Activated CD4-positive, alpha-beta T cell treated with anti-CD3 and anti-CD28 coated beads, Interleukin-2, amount 50 U/mL, for 24 hours (primary cell): ENCODE results near the gene MYO7B.

ENCODE experiments used
- DNase-seq, 2 donors: peaks; one replicate each; pipeline ENCODE4 v3.0.0-alpha.2; 2020; ENCODE audit warnings: low read depth in 1 of 2, low spot score in 1 of 2

Gene MYO7B

DNA sequence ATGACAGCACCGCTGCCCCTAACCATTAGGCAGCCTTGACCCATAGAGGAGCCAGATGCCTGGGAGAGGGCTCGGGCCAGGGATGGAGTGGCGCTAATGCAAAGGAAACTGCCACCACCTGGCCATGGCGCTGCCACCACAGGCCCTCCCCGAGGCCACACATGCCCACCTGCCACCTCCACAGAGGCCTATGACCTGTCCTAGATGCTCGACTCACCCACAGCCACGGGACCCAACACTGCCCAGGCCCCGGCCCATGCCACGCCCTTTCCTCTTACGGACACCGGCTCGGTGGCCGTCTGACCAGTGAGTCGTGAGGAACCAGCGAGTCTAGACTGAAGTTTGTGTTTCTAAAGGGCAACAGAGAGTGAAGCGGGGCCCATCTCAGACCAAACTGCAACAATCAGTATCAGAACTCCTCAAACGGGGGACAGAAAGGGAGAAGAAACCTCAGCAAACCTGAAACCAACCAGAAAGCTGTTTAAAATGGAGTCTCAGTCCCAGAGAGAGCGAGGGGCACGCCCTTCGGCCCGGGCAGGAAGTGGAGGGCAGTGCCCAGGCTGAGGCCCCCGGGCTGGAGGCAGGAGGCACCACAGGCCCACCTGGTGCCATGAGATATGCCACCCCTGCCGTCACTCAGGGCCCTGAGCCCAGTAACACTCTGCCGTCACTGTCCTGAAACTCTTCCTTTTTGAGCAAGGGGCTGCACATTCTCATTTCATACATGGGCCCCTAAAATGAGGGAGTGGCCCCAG is 111.2 kb downstream of the MYO7B start:
- no peak for DNase-seq

GRCh38 chr2:127647242-127648190 is 112.0 kb downstream of the MYO7B start:
- no peak for DNase-seq

- no peak for DNase-seq
These were observed 112.8 kb downstream of the MYO7B start for GRCh38 chr2:127648321-127648720.

DNA sequence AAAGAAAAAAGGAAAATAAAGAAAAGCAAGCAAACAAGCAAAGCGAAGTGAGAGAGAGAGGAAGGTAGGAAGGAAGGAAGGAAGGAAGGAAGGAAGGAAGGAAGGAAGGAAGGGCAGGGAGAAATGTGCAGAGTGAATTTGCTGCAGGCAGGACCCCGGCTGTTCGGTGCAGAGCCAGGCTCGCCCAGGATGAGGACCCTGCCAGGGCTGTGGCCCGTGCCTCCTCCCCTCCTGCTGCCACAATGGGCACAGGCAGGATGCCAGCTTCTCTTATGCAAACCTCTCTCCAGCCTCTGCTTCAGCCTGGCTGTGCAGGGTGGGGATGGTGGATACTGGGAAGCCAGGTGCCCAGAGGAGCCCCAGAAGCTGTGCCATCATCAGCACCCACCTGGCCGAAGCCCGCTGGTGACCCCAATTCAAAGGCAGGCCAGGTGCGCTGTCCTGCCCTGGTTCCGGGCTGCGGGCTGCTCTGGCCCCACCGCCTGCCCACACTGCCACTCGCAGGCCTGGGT is 113.7 kb downstream of the MYO7B start:
- no peak for DNase-seq

DNA sequence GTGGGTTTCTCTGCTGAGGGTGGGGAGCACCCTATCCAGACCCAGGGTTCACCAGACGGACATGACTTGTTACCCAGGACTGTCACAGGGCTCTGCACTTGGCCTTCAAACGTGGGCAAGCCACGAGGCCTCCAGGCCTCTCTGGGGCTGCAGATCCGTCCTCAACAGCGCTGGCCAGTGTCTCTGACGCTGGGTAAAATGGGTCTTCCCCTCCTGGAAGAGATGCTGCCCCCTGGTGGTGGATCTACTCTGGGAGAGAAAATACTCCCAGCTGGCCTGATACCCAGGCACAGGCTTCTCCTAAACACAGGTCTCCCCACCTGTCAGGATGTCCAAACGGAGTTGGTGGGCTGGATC is 114.2 kb downstream of the MYO7B start:
- peak; percentile 82 to 85 for DNase-seq

DNA sequence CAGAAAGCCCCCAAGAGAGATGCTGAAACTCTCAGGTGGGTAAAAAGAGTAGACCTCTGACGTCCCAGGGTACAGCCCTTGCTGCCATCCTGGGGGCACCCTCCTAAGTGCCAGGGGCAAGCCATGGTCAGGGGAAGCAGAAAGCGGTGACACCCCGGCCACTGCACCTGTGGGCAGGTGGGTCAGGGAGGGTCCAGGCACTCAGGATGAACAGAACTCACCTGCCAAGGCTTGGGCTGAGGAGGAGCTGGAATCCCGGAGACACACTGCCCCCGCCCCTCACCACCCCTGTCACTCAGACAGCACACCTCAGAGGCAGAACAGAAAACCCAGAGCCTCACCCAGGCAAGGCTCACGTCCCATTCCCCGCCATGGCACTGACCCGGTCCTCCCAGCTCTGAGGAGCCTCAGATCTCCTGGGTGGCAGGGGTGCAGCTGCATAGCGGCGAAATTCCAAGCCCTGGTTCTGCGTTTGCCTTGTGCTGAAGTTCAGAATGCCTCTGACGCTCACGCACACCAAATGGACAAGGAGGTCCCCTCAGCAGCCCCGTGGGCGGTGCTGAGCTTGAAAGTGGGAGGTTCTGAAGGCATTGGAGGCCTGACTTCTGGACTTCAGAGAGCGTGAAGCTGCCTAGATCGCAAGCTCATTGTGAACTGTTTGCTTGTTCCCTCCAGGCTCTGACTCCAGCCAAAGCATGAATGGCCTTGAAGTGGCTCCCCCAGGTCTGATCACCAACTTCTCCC is 114.7 kb downstream of the MYO7B start:
- DNase-seq, result no peak

- DNase-seq, result no peak
These were observed 115.4 kb downstream of the MYO7B start for GRCh38 chr2:127650785-127651380.

GRCh38 chr2:127651381-127651809 is 115.9 kb downstream of the MYO7B start:
- DNase-seq, result no peak

DNA sequence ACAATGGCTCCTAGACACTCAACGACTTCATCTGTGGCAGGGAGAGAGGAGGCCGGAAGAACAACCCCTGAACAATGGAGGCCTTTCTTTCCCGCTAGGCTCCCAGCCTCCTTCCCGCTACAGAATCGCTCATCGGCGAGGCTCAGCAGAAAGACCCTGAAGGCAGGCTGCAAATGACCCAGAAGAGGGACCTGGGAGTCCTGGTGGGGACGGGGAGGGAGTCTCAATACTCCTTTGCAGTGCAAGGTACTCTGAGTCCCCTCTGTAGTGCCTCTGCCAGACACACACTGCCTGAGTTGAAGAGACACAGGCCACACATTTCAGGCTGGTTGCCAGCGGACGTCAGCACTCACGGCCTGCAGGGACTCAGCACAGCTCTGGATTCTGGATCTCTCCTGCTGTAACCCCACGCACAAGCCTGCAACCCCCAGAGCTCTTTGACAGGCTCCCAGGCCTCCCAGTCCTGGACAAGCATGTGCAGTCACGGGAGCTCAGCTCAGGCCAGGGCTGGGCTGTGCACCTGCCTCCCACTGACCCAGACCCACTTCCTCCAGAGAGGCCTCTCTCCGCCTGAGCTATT is 116.6 kb downstream of the MYO7B start:
- no peak for DNase-seq

GRCh38 chr2:127652786-127653357 is 117.4 kb downstream of the MYO7B start:
- no peak for DNase-seq

GRCh38 chr2:127653421-127654083 is 118.1 kb downstream of the MYO7B start:
- DNase-seq, result no peak

DNA sequence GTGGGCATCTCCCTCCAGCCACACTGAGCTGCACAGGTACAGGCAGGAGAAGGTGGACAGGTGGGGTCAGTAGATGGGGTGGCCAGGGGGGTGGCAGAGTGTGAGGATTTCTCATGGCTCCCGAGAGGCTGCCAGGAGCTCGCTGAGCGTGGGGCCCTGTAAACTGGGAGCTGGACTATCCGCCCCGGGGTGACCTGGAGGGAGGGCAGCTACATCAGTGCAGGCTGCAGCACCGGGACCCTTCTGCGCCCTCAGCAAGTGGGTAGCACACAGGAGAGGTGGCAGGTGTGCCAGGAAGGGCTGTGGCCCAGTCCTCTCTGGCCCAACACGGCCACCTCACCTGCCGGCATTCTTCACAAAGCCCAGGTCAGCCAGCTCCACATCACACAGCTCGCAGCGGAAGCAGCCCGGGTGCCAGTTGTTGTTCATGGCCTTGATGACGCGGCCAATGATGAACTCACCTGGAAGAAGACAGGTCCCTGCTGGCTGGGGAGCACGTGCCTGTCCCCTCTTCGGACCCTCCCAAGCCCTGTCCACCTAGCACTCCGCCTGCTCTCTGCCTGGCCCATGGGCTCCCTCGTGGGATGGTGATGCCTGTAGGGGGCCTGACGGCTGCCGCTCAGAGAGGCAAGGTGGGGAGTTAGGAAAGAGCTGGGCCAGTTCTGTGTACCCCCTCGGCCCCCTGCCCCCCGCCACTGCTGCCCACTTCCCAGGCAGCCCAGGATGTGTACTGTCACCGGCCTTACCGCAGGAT is 118.8 kb downstream of the MYO7B start:
- no peak for DNase-seq

- no peak for DNase-seq
These were observed 119.3 kb downstream of the MYO7B start for GRCh38 chr2:127654838-127655175.

DNA sequence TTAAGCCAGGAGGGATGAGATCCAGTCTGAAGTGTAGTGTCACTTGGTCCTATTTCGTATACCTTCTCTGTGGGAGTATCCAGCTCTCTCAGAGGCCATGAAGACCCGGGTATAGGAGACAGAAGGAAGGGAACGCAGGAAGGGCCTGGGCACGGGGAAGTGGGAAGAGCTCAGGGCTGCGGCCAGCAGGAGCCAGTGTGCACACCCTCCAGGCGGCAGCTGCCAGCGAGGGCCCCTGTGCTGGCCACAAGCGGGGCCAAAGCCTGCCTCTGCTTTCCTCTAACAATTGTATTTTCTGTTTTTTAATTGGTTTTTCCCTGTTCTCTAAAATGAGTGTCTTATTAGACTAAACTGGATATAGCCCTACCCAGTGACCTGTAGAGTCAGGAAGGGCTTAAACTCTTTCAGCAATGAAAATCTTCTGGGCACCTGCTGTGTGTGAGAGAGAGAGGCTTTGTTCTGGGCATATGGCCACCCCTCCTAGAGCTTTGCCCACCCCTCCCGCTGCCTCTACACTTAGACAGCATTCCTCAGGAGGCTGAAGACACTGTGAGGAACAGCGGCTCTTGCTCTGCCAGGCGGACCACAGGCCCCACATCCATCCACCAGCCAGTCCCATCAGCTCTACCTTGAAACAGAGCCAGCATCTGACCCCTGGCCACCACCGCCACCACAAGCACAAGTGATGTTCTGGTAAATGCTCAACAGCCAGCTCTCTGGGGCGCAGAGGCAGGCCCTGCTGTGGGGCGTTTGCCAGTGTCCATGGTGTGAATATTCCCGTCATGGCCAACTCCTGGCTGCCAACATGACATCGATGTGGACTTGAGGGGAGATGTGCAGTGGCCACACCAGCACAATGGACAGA is 120.0 kb downstream of the MYO7B start:
- no peak for DNase-seq

DNA sequence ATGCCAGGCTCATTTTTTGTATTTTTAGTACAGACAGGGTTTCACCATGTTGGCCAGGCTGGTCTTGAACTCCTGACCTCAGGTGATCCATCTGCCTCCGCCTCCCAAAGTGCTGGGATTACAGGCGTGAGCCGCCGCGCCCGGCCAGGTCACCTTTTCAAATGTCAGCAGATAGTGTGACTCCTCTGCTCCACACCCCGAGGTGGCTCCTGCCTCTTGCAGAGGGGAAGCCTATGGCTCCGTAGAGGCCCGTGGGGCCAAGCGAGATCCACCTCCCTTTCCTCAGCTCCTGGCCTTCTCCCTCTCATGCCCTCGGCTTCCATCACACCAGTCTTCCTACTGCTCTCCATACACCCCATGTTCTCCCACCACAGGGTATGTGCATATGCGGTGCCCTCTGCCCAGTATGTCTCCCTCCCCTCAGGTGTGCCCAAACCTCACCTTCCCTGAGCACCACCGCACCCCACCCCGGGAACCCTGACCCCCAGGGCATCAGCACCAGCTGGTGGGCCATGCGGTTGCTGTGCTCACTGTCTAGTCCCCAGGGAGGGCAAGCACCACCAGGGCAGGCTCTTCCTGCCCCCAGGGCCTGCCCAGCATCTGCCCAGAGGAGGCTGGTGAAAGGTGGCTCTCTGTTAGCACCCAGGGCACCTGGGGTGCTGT is 121.2 kb downstream of the MYO7B start:
- no peak for DNase-seq

DNA sequence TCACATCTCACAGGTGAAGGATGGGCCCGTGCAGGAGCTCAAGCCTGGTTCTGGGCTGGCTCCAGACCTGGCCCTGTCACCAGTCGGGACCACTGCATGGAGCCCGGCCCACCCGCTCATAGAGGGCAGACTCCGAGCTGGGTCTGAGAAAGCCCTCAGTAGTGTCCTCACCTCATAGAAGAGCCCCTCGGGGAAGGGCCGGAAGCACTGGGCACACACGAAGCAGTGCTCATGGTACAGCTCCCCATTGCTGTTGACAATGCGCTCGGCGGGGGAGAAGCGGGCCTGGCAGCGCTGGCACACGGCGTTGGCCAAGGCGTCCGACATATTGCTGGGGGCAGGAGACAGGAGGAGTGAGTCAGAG is 121.7 kb downstream of the MYO7B start:
- no peak for DNase-seq

GRCh38 chr2:127658146-127658545 is 122.7 kb downstream of the MYO7B start:
- DNase-seq, result no peak
